HepG2 (cell line): ENCODE measurements around the gene HTATIP2. TPM values are rescaled to one million over a fixed set of nuclear protein-coding genes. Genes with fewer than 3 reads are reported as not detected.

Experiments used
- CEBPB ChIP-seq: IDR thresholded peaks from 2 replicates; pipeline ENCODE4 v1.6.1; 2011; ENCODE audit warnings: low read depth, low read length, improper control_type of control experiment, borderline replicate concordance
- HOXA5 ChIP-seq: sonication (generic); formaldehyde crosslinking; IDR thresholded peaks from 2 replicates; pipeline ENCODE4 v1.4.0; 2020; ENCODE audit warnings: missing genetic modification reagents
- SOX13 ChIP-seq, 3 experiments: fragments of 450-650 bp in 1 of 3; sonication (generic) in 1 of 3; formaldehyde crosslinking in 1 of 3; IDR thresholded peaks in 2 of 3; conservative IDR thresholded peaks in 1 of 3; 2 replicates each; pipeline versions ENCODE4 v1.5.0 to v1.6.1; 2016 to 2020; ENCODE audit warnings: antibody characterized with exemption in 1 of 3, mild to moderate bottlenecking in 1 of 3, missing compliant biosample characterization in 1 of 3, missing genetic modification reagents in 1 of 3, moderate library complexity in 1 of 3
- TBX2 ChIP-seq: sonication (generic); formaldehyde crosslinking; IDR thresholded peaks from 2 replicates; pipeline ENCODE4 v1.5.0; 2020; ENCODE audit warnings: missing genetic modification reagents, mild to moderate bottlenecking, borderline replicate concordance
- TP53 ChIP-seq: sonication (generic); formaldehyde crosslinking; conservative IDR thresholded peaks from 2 replicates; pipeline ENCODE4 v1.4.0; 2020; ENCODE audit warnings: missing genetic modification reagents
- YY1 ChIP-seq: IDR thresholded peaks from 2 replicates; pipeline ENCODE4 v1.6.1; 2011; ENCODE audit warnings: low read length, low read depth, moderate library complexity, mild to moderate bottlenecking; ENCODE audit not compliant: insufficient read depth, insufficient replicate concordance
- ZFX ChIP-seq: sonication (generic); formaldehyde crosslinking; IDR thresholded peaks from 2 replicates; pipeline ENCODE4 v1.4.0; 2020; ENCODE audit warnings: mild to moderate bottlenecking, low read depth, missing genetic modification reagents, moderate library complexity
- polyA plus RNA-seq, 8 experiments: library from polyadenylated mRNA; depleted of rRNA in 3 of 8; stranded (reverse) in 7 of 8; unstranded in 1 of 8; fragments of >200 nt; fragmentation: Illumina TruSeq in 4 of 8; extraction: Trizol in 4 of 8; gene quantifications; 2 replicates each; pipeline versions ENCODE4 v1.2.1 to v1.2.3, GENCODE V29; 2011 to 2016; ENCODE audit warnings: low read depth in 4 of 8, missing spikeins in 1 of 8, mixed read lengths in 1 of 8; ENCODE audit not compliant: insufficient read depth in 1 of 8
- total RNA-seq, 5 experiments: library from RNA; depleted of rRNA; stranded (reverse); fragments of >200 nt; fragmentation: Illumina TruSeq; extraction: Trizol; gene quantifications; 2 replicates each; pipeline ENCODE4 v1.2.3, GENCODE V29; 2016; ENCODE audit warnings: low read depth in 1 of 5
- TF ChIP-seq, protein P1 (sequence below): sonication (generic); formaldehyde crosslinking; IDR thresholded peaks from 2 replicates; pipeline ENCODE4 v1.5.0; 2020; ENCODE audit warnings: mild to moderate bottlenecking, missing genetic modification reagents
- TF ChIP-seq, protein P2 (sequence below): sonication (generic); formaldehyde crosslinking; IDR thresholded peaks from 2 replicates; pipeline ENCODE4 v1.5.0; 2020; ENCODE audit warnings: missing genetic modification reagents, mild to moderate bottlenecking, borderline replicate concordance
- TF ChIP-seq, protein P3 (sequence below): sonication (generic); formaldehyde crosslinking; IDR thresholded peaks from 2 replicates; pipeline ENCODE4 v1.9.0; 2021; ENCODE audit warnings: mild to moderate bottlenecking, missing genetic modification reagents
- TF ChIP-seq, protein P4 (sequence below): IDR thresholded peaks from 2 replicates; pipeline ENCODE4 v1.6.1; 2016; ENCODE audit warnings: low read depth
- TF ChIP-seq, protein P5 (sequence below): sonication (generic); formaldehyde crosslinking; IDR thresholded peaks from 2 replicates; pipeline ENCODE4 v1.5.0; 2020; ENCODE audit warnings: mild to moderate bottlenecking, missing genetic modification reagents, moderate library complexity

The HTATIP2 gene
- total and polyA plus RNA-seq, 2 of the 13 experiments (the other 11 are each of a cell fraction or from before 2014, with no cell fraction given): not detected

DNA sequence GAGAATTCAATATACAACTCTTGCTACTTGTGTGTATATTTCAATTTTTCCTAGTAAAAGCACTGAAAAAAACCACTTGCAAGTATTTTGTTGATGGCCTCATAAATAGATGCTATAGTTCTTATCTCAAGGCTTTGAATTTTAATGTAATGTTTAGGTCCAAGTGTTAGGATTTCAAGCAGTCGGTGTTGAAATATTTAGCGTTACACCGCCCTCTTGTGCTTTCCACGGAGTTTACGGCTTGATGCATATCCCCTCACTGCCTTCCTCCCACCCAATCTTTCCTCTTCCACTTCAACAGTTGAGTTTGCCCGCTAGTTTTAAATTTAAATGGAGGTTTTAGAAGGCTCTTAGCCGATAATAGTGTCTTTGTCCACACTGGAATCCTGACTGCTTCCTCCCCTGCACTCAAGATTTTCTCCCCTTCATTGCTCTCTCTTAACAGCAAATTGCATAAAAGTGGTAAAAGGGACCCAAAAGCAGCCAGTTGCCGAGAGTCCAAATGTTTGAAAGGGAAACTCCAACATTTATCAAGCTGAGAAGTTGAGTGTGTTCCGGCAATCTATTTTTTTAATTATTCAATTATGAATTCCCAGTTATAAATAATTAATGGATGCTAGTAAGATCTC is 25.9 kb upstream of the HTATIP2 start (continued):
- TF ChIP-seq, protein P1, sequence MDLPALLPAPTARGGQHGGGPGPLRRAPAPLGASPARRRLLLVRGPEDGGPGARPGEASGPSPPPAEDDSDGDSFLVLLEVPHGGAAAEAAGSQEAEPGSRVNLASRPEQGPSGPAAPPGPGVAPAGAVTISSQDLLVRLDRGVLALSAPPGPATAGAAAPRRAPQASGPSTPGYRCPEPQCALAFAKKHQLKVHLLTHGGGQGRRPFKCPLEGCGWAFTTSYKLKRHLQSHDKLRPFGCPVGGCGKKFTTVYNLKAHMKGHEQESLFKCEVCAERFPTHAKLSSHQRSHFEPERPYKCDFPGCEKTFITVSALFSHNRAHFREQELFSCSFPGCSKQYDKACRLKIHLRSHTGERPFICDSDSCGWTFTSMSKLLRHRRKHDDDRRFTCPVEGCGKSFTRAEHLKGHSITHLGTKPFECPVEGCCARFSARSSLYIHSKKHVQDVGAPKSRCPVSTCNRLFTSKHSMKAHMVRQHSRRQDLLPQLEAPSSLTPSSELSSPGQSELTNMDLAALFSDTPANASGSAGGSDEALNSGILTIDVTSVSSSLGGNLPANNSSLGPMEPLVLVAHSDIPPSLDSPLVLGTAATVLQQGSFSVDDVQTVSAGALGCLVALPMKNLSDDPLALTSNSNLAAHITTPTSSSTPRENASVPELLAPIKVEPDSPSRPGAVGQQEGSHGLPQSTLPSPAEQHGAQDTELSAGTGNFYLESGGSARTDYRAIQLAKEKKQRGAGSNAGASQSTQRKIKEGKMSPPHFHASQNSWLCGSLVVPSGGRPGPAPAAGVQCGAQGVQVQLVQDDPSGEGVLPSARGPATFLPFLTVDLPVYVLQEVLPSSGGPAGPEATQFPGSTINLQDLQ: no peak
- peak; percentile 22; the same call in 1 of the 2 replicates for TF ChIP-seq CEBPB
- no peak for TF ChIP-seq SOX13 (IDR thresholded peaks at IDR 0.05)
- TF ChIP-seq SOX13 (CRISPR knock-in tag; conservative IDR thresholded peaks at IDR 0.05 in 1 of 2, IDR thresholded peaks at IDR 0.05 in 1 of 2): no peak
- TF ChIP-seq ZFX: no peak
- TF ChIP-seq, protein P2, sequence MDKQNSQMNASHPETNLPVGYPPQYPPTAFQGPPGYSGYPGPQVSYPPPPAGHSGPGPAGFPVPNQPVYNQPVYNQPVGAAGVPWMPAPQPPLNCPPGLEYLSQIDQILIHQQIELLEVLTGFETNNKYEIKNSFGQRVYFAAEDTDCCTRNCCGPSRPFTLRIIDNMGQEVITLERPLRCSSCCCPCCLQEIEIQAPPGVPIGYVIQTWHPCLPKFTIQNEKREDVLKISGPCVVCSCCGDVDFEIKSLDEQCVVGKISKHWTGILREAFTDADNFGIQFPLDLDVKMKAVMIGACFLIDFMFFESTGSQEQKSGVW (CRISPR knock-in tag): no peak
- no peak for TF ChIP-seq TP53
- TF ChIP-seq HOXA5 (CRISPR knock-in tag): no peak
- TF ChIP-seq YY1: no peak
- TF ChIP-seq, protein P3, sequence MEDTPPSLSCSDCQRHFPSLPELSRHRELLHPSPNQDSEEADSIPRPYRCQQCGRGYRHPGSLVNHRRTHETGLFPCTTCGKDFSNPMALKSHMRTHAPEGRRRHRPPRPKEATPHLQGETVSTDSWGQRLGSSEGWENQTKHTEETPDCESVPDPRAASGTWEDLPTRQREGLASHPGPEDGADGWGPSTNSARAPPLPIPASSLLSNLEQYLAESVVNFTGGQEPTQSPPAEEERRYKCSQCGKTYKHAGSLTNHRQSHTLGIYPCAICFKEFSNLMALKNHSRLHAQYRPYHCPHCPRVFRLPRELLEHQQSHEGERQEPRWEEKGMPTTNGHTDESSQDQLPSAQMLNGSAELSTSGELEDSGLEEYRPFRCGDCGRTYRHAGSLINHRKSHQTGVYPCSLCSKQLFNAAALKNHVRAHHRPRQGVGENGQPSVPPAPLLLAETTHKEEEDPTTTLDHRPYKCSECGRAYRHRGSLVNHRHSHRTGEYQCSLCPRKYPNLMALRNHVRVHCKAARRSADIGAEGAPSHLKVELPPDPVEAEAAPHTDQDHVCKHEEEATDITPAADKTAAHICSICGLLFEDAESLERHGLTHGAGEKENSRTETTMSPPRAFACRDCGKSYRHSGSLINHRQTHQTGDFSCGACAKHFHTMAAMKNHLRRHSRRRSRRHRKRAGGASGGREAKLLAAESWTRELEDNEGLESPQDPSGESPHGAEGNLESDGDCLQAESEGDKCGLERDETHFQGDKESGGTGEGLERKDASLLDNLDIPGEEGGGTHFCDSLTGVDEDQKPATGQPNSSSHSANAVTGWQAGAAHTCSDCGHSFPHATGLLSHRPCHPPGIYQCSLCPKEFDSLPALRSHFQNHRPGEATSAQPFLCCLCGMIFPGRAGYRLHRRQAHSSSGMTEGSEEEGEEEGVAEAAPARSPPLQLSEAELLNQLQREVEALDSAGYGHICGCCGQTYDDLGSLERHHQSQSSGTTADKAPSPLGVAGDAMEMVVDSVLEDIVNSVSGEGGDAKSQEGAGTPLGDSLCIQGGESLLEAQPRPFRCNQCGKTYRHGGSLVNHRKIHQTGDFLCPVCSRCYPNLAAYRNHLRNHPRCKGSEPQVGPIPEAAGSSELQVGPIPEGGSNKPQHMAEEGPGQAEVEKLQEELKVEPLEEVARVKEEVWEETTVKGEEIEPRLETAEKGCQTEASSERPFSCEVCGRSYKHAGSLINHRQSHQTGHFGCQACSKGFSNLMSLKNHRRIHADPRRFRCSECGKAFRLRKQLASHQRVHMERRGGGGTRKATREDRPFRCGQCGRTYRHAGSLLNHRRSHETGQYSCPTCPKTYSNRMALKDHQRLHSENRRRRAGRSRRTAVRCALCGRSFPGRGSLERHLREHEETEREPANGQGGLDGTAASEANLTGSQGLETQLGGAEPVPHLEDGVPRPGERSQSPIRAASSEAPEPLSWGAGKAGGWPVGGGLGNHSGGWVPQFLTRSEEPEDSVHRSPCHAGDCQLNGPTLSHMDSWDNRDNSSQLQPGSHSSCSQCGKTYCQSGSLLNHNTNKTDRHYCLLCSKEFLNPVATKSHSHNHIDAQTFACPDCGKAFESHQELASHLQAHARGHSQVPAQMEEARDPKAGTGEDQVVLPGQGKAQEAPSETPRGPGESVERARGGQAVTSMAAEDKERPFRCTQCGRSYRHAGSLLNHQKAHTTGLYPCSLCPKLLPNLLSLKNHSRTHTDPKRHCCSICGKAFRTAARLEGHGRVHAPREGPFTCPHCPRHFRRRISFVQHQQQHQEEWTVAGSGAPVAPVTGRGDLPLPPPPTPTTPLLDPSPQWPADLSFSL (CRISPR knock-in tag): no peak
- no peak for TF ChIP-seq TBX2
- TF ChIP-seq, protein P4, sequence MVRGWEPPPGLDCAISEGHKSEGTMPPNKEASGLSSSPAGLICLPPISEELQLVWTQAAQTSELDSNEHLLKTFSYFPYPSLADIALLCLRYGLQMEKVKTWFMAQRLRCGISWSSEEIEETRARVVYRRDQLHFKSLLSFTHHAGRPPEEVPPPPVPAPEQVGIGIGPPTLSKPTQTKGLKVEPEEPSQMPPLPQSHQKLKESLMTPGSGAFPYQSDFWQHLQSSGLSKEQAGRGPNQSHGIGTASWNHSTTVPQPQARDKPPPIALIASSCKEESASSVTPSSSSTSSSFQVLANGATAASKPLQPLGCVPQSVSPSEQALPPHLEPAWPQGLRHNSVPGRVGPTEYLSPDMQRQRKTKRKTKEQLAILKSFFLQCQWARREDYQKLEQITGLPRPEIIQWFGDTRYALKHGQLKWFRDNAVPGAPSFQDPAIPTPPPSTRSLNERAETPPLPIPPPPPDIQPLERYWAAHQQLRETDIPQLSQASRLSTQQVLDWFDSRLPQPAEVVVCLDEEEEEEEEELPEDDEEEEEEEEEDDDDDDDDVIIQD (CRISPR knock-in tag): no peak
- TF ChIP-seq, protein P5, sequence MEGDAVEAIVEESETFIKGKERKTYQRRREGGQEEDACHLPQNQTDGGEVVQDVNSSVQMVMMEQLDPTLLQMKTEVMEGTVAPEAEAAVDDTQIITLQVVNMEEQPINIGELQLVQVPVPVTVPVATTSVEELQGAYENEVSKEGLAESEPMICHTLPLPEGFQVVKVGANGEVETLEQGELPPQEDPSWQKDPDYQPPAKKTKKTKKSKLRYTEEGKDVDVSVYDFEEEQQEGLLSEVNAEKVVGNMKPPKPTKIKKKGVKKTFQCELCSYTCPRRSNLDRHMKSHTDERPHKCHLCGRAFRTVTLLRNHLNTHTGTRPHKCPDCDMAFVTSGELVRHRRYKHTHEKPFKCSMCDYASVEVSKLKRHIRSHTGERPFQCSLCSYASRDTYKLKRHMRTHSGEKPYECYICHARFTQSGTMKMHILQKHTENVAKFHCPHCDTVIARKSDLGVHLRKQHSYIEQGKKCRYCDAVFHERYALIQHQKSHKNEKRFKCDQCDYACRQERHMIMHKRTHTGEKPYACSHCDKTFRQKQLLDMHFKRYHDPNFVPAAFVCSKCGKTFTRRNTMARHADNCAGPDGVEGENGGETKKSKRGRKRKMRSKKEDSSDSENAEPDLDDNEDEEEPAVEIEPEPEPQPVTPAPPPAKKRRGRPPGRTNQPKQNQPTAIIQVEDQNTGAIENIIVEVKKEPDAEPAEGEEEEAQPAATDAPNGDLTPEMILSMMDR (CRISPR knock-in tag): peak; percentile 52
- TF ChIP-seq, all 625 proteins: peak for 4
